ENCODE results near the gene CD28. TPM values are rescaled to one million over a fixed set of nuclear protein-coding genes. Genes with fewer than 3 reads are reported as not detected.

The CD28 gene
- total and polyA plus RNA-seq, 2 donors from 2014 or later: 0.37 to 4.7 TPM

GRCh38 chr2:203711399-203711798 is 5.0 kb downstream of the CD28 start:
- DNase-seq (no peak), FAIRE-seq (no peak)
- intact Hi-C loops (cut with DNase I): no loop called here
- Histone ChIP-seq H3K36me3 (ENCODE audit: control insufficient read depth in 2 of 3, insufficient read depth in 3 of 3, low read length in 3 of 3) (no peaks in the 10 kb centered on the region), H3K4me3 (ENCODE audit: low read length in 3 of 3) (no peak overlapping the region), H3K9ac (ENCODE audit: low read length in 3 of 3) (no peak overlapping the region), H3K4me1 (ENCODE audit: control insufficient read depth in 2 of 3, insufficient read depth in 2 of 3, low read depth in 1 of 3, low read length in 3 of 3) (peaks cover 0 to 4% (median 0%) of the 10 kb centered on the region in 3 donors), H3K9me3 (ENCODE audit: control insufficient read depth in 2 of 3, insufficient read depth in 1 of 3, low read length in 3 of 3) (no peaks in the 10 kb centered on the region), H3K27me3 (ENCODE audit: control insufficient read depth, insufficient read depth, low read length) (no peaks in the 10 kb centered on the region), H3K27ac (ENCODE audit: low read depth in 2 of 2, low read length in 2 of 2) (no peak overlapping the region)
- no peak for TF ChIP-seq CTCF (IDR thresholded peaks at IDR 0.05; ENCODE audit: borderline replicate concordance, extremely low read depth, insufficient read depth)

- peaks cover 0 to 4% (median 0%) of the 10 kb centered on the region in 3 donors for H3K4me1 ChIP-seq (ENCODE audit: control insufficient read depth in 2 of 3, insufficient read depth in 2 of 3, low read depth in 1 of 3, low read length in 3 of 3)
- TF ChIP-seq CTCF (IDR thresholded peaks at IDR 0.05; ENCODE audit: borderline replicate concordance, extremely low read depth, insufficient read depth): no peak
- no peaks in the 10 kb centered on the region for H3K9me3 ChIP-seq (ENCODE audit: control insufficient read depth in 2 of 3, insufficient read depth in 1 of 3, low read length in 3 of 3)
- no peaks in the 10 kb centered on the region for H3K36me3 ChIP-seq (ENCODE audit: control insufficient read depth in 2 of 3, insufficient read depth in 3 of 3, low read length in 3 of 3)
- no peaks in the 10 kb centered on the region for H3K27me3 ChIP-seq (ENCODE audit: control insufficient read depth, insufficient read depth, low read length)
- intact Hi-C loops (cut with DNase I): no loop called here
- H3K4me3 ChIP-seq (ENCODE audit: low read length in 3 of 3): no peak overlapping the region
- H3K9ac ChIP-seq (ENCODE audit: low read length in 3 of 3): no peak overlapping the region
- no peak overlapping the region for H3K27ac ChIP-seq (ENCODE audit: low read depth in 2 of 2, low read length in 2 of 2)
- FAIRE-seq (no peak), DNase-seq (no peak)
Observed at GRCh38 chr2:203713381-203713780, 6.9 kb downstream of the CD28 start.

- H3K4me1 ChIP-seq (ENCODE audit: control insufficient read depth in 2 of 3, insufficient read depth in 2 of 3, low read depth in 1 of 3, low read length in 3 of 3): peaks cover 0 to 4% (median 0%) of the 10 kb centered on the region in 3 donors
- H3K27ac ChIP-seq (ENCODE audit: low read depth in 2 of 2, low read length in 2 of 2): no peak overlapping the region
- DNase-seq: no peak
- no peak overlapping the region for H3K4me3 ChIP-seq (ENCODE audit: low read length in 3 of 3)
- no peak for TF ChIP-seq CTCF (IDR thresholded peaks at IDR 0.05; ENCODE audit: borderline replicate concordance, extremely low read depth, insufficient read depth)
- no peak for FAIRE-seq
- no peak overlapping the region for H3K9ac ChIP-seq (ENCODE audit: low read length in 3 of 3)
- no peaks in the 10 kb centered on the region for H3K9me3 ChIP-seq (ENCODE audit: control insufficient read depth in 2 of 3, insufficient read depth in 1 of 3, low read length in 3 of 3)
- intact Hi-C loops (cut with DNase I): no loop called here
- no peaks in the 10 kb centered on the region for H3K27me3 ChIP-seq (ENCODE audit: control insufficient read depth, insufficient read depth, low read length)
- H3K36me3 ChIP-seq (ENCODE audit: control insufficient read depth in 2 of 3, insufficient read depth in 3 of 3, low read length in 3 of 3): no peaks in the 10 kb centered on the region
Observed at GRCh38 chr2:203714112-203714511, 7.7 kb downstream of the CD28 start.

- no peak overlapping the region for H3K4me3 ChIP-seq (ENCODE audit: low read length in 3 of 3)
- H3K9ac ChIP-seq (ENCODE audit: low read length in 3 of 3): no peak overlapping the region
- FAIRE-seq (no peak), DNase-seq (no peak)
- H3K36me3 ChIP-seq (ENCODE audit: control insufficient read depth in 2 of 3, insufficient read depth in 3 of 3, low read length in 3 of 3): no peaks in the 10 kb centered on the region
- H3K9me3 ChIP-seq (ENCODE audit: control insufficient read depth in 2 of 3, insufficient read depth in 1 of 3, low read length in 3 of 3): no peaks in the 10 kb centered on the region
- peaks cover 0 to 4% (median 0%) of the 10 kb centered on the region in 3 donors for H3K4me1 ChIP-seq (ENCODE audit: control insufficient read depth in 2 of 3, insufficient read depth in 2 of 3, low read depth in 1 of 3, low read length in 3 of 3)
- intact Hi-C loops (cut with DNase I): no loop called here
- no peak for TF ChIP-seq CTCF (IDR thresholded peaks at IDR 0.05; ENCODE audit: borderline replicate concordance, extremely low read depth, insufficient read depth)
- H3K27ac ChIP-seq (ENCODE audit: low read depth in 2 of 2, low read length in 2 of 2): no peak overlapping the region
- no peaks in the 10 kb centered on the region for H3K27me3 ChIP-seq (ENCODE audit: control insufficient read depth, insufficient read depth, low read length)
Observed at GRCh38 chr2:203715744-203716143, 9.3 kb downstream of the CD28 start.

All from kidney (tissue), 14 donors.